ENCODE data around the gene PURB.
"Not testable (repeated sequence)": the region's sequence is repeated elsewhere in the genome, so short reads cannot be mapped to it uniquely, and the experiment has no call there.

DNA sequence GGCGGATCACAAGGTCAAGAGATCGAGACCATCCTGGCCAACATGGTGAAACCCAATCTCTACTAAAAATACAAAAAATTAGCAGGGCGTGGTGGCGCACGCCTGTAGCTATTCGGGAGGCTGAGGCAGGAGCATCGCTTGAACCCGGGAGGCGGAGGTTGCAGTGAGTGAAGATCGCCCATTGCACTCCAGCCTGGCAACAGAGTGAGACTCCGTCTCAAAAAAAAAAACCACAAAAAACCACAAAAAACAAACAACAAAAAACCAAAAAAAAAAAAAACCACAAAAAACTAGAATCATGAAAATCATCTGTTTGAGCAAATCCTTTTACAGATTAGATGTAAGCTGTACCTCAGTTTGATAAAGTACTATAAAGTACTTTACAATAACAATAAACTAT is 38.9 kb downstream of the PURB start:
- TF ChIP-seq, protein P1, sequence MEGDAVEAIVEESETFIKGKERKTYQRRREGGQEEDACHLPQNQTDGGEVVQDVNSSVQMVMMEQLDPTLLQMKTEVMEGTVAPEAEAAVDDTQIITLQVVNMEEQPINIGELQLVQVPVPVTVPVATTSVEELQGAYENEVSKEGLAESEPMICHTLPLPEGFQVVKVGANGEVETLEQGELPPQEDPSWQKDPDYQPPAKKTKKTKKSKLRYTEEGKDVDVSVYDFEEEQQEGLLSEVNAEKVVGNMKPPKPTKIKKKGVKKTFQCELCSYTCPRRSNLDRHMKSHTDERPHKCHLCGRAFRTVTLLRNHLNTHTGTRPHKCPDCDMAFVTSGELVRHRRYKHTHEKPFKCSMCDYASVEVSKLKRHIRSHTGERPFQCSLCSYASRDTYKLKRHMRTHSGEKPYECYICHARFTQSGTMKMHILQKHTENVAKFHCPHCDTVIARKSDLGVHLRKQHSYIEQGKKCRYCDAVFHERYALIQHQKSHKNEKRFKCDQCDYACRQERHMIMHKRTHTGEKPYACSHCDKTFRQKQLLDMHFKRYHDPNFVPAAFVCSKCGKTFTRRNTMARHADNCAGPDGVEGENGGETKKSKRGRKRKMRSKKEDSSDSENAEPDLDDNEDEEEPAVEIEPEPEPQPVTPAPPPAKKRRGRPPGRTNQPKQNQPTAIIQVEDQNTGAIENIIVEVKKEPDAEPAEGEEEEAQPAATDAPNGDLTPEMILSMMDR (IDR thresholded peaks at IDR 0.05): not testable (repeated sequence)
- not testable (repeated sequence) for TF ChIP-seq POLR2A (IDR thresholded peaks at IDR 0.05)
